Upper lobe of left lung (tissue), 4 donors: ENCODE measurements around the gene DLK1.

Source experiments
- EP300 ChIP-seq, 4 donors: sonication (generic); formaldehyde crosslinking; IDR thresholded peaks; one replicate each; pipeline ENCODE4 v1.5.1; 2017; ENCODE audit warnings: antibody characterized with exemption in 4 of 4, control low read depth in 2 of 4
- POLR2A ChIP-seq, 4 donors: fragments of 450-650 bp; IDR thresholded peaks; one replicate each; pipeline ENCODE4 v1.5.1; 2016 to 2017; ENCODE audit warnings: antibody characterized with exemption in 4 of 4, mild to moderate bottlenecking in 2 of 4
- POLR2AphosphoS5 ChIP-seq, 2 donors: sonication (generic); formaldehyde crosslinking; IDR thresholded peaks; one replicate each; pipeline ENCODE4 v1.5.1; 2017; ENCODE audit warnings: antibody characterized with exemption in 2 of 2
- TF ChIP-seq, protein P1 (sequence below), 6 experiments: fragments of 450-650 bp in 4 of 6; fragments of 200-600 bp in 2 of 6; sonication (generic) in 2 of 6; IDR thresholded peaks; one replicate each; pipeline ENCODE4 v1.5.1; 2016 to 2019; ENCODE audit warnings: antibody characterized with exemption in 6 of 6

DNA sequence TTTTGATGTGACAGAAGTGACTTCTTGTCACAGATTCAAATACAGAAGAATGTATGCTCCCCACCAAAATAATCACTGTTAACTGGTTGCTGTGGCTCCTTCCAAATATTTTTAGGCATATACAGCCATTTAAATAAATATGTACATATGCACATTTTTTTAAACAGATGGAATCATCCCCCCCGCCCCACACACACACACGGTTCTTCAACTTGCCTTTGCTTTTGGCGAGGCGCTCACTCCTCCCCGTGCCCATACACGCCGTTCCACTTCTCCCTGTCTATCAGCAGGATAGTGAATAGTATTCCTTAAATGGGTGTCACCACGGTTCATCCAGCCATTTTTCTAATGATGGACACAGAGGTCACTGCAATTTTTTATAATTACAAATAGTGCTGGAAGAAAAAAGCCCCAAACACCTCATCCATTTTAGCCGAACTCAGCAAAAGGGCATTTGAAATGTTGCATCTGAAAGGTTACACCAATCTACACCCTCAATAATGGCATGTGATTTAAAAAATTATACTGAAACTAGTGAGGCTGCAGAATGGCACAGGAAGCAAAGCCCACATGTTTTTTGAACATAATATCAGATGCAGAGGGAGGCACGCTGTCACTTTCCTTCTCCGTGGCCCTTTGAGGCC is 60.0 kb downstream of the DLK1 start:
- TF ChIP-seq, protein P1, sequence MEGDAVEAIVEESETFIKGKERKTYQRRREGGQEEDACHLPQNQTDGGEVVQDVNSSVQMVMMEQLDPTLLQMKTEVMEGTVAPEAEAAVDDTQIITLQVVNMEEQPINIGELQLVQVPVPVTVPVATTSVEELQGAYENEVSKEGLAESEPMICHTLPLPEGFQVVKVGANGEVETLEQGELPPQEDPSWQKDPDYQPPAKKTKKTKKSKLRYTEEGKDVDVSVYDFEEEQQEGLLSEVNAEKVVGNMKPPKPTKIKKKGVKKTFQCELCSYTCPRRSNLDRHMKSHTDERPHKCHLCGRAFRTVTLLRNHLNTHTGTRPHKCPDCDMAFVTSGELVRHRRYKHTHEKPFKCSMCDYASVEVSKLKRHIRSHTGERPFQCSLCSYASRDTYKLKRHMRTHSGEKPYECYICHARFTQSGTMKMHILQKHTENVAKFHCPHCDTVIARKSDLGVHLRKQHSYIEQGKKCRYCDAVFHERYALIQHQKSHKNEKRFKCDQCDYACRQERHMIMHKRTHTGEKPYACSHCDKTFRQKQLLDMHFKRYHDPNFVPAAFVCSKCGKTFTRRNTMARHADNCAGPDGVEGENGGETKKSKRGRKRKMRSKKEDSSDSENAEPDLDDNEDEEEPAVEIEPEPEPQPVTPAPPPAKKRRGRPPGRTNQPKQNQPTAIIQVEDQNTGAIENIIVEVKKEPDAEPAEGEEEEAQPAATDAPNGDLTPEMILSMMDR (IDR thresholded peaks at IDR 0.05), result no peak
- TF ChIP-seq POLR2A (IDR thresholded peaks at IDR 0.05) (no peak), POLR2AphosphoS5 (IDR thresholded peaks at IDR 0.05) (no peak), EP300 (IDR thresholded peaks at IDR 0.05) (no peak)
